HG03175 (cell line): ENCODE measurements around the gene STK24.
"Not testable (repeated sequence)": the region's sequence is repeated elsewhere in the genome, so short reads cannot be mapped to it uniquely, and the experiment has no call there.

ENCODE experiments used
- ATAC-seq: cut with Tn5 transposase; IDR thresholded peaks from one replicate; pipeline ENCODE4 v1.9.1; 2021; ENCODE audit warnings: mild to moderate bottlenecking, moderate library complexity; ENCODE audit not compliant: unreplicated experiment

The STK24 gene

GRCh38 chr13:98420554-98421175, 156.2 kb downstream of the STK24 start:
- ATAC-seq = no peak

- ATAC-seq = no peak
Measured at GRCh38 chr13:98419786-98420553, 156.9 kb downstream of the STK24 start.

GRCh38 chr13:98416408-98416807, 160.5 kb downstream of the STK24 start:
- no peak for ATAC-seq

GRCh38 chr13:98415326-98416070, 161.4 kb downstream of the STK24 start:
- ATAC-seq = no peak

- no peak for ATAC-seq
Measured at GRCh38 chr13:98413796-98414195, 163.1 kb downstream of the STK24 start.

- not testable (repeated sequence) for ATAC-seq
Measured at GRCh38 chr13:98413278-98413677, 163.6 kb downstream of the STK24 start.

GRCh38 chr13:98411617-98412265, 165.2 kb downstream of the STK24 start:
- no peak for ATAC-seq

DNA sequence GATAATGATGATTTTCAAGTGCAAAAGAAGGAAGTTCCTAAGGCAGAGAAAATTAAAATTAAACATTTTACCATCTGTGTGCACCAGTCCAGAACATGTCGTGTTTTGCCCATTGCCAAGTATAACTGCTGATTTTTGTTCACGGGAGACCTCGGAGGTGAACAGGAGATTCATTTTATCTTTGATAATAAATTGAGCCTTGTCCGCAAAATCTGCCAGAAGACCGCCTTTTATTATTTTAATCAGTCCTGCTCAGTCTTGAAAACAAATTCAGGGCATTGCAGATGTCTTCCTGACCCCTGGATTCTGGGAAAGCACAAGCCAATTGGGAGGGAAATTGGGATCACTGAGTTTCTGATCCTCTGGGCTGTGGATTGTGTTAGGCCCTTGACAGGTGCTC, 165.9 kb downstream of the STK24 start:
- ATAC-seq = no peak

GRCh38 chr13:98410612-98411011, 166.3 kb downstream of the STK24 start:
- ATAC-seq = no peak

- no peak for ATAC-seq
Measured at GRCh38 chr13:98409281-98409680, 167.6 kb downstream of the STK24 start.

- no peak for ATAC-seq
Measured at GRCh38 chr13:98407575-98407974, 169.3 kb downstream of the STK24 start.

DNA sequence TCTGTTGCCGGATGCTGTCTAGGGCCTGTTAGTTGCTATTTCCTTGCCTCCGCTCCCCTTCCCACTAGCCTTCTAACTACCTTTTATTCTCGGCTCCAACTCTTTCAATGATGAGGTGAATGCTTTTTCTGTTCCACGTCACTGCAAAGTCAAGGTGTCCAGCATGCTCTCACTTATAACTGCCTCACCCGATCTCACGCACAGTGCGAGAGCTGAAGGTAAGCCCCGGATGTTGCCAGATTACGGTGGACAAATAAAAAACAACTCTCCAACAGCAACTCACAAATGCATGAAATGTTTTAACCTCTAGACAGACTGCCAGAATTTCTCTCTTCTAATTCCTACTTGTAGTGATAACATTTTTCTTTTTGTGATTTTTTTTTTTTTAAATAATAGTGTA, 169.9 kb downstream of the STK24 start:
- ATAC-seq = no peak

- ATAC-seq = no peak
Measured at GRCh38 chr13:98406427-98406826, 170.5 kb downstream of the STK24 start.

- no peak for ATAC-seq
Measured at GRCh38 chr13:98405690-98406344, 171.1 kb downstream of the STK24 start.

- ATAC-seq = no peak
Measured at GRCh38 chr13:98405107-98405571, 171.8 kb downstream of the STK24 start.

- ATAC-seq = no peak
Measured at GRCh38 chr13:98403076-98403475, 173.8 kb downstream of the STK24 start.

GRCh38 chr13:98401934-98402333, 175.0 kb downstream of the STK24 start:
- ATAC-seq = no peak

DNA sequence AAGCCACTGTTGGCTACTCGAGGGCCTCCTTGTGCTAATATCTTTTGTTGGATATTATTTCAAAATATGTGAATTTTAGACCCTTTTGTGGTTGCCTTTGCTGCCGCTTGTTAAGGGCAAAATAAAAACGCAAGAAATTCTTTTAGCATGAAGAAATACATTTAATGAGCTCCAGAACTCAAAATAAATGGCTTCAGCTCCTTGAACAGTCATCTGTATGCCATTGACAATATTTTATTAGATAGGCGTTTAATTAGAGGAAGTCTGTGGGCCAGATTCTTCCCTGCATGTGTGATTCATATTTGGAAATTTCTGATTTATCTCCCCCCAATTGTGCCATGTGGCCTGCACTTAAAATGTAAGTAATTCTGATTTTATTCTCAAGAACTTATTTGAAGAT, 177.2 kb downstream of the STK24 start:
- no peak for ATAC-seq

- ATAC-seq = no peak
Measured at GRCh38 chr13:98398581-98398980, 178.3 kb downstream of the STK24 start.

- ATAC-seq = no peak
Measured at GRCh38 chr13:98397861-98398260, 179.0 kb downstream of the STK24 start.

GRCh38 chr13:98397221-98397620, 179.7 kb downstream of the STK24 start:
- no peak for ATAC-seq
